PC-9 (cell line): ENCODE measurements around the gene CELF2. TPM values are rescaled to one million over a fixed set of nuclear protein-coding genes. Genes with fewer than 3 reads are reported as not detected.
"Not testable (repeated sequence)": the region's sequence is repeated elsewhere in the genome, so short reads cannot be mapped to it uniquely, and the experiment has no call there.

Experiments used
- BruUV-seq: library from RNA; stranded (reverse); fragments of 400-500 nt; replicated peaks from 2 replicates; lab custom pipeline; 2021; lab: Mats Ljungman, UMichigan
- CTCF ChIA-PET: fragments of 300-600 bp; sonication (Branson Sonifier 250); formaldehyde crosslinking; loops from one replicate; lab custom pipeline; 2022; ENCODE audit warnings: antibody characterized with exemption; lab: Charles Lee
- POLR2A ChIA-PET: fragments of 300-600 bp; sonication (Branson Sonifier 250); formaldehyde crosslinking; loops from one replicate; lab custom pipeline; 2022; ENCODE audit warnings: antibody characterized with exemption; ENCODE audit not compliant: unreplicated experiment; lab: Charles Lee
- DNase-seq, 2 experiments: peaks; one replicate each; pipeline versions ENCODE4 v3.0.0 to v3.0.0-alpha.2; 2015 to 2022; ENCODE audit warnings: mixed read lengths in 1 of 2
- H2AFZ ChIP-seq: fragments of 200-600 bp; sonication (generic); 2 replicates; pipeline ENCODE4 v1.8.1; 2017; ENCODE audit warnings: antibody characterized with exemption
- H3F3A ChIP-seq: fragments of 200-600 bp; sonication (generic); 2 replicates; pipeline ENCODE4 v1.8.1; 2017; ENCODE audit warnings: antibody characterized with exemption, mild to moderate bottlenecking, low read depth; ENCODE audit not compliant: insufficient read depth
- H3K27ac ChIP-seq: fragments of 200-600 bp; sonication (generic); 2 replicates; pipeline ENCODE4 v1.6.1; 2016; ENCODE audit warnings: mixed run types
- H3K27me3 ChIP-seq: fragments of 200-600 bp; sonication (generic); 2 replicates; pipeline ENCODE4 v1.6.1; 2016; ENCODE audit warnings: low read depth, mixed run types; ENCODE audit not compliant: insufficient read depth
- H3K36me3 ChIP-seq: fragments of 200-600 bp; sonication (generic); 2 replicates; pipeline ENCODE4 v1.6.1; 2016; ENCODE audit warnings: low read depth, mixed run types
- H3K4me1 ChIP-seq: fragments of 200-600 bp; sonication (generic); replicated peaks from 2 replicates; pipeline ENCODE4 v1.6.1; 2016; ENCODE audit warnings: mixed run types; ENCODE audit not compliant: insufficient read depth
- H3K4me2 ChIP-seq: fragments of 200-600 bp; sonication (generic); 2 replicates; pipeline ENCODE4 v1.6.1; 2017; ENCODE audit warnings: mixed run types
- H3K4me3 ChIP-seq: fragments of 200-600 bp; sonication (generic); 2 replicates; pipeline ENCODE4 v1.6.1; 2016; ENCODE audit warnings: mixed run types
- H3K79me2 ChIP-seq: fragments of 200-600 bp; sonication (generic); 2 replicates; pipeline ENCODE4 v1.6.1; 2017; ENCODE audit warnings: low read depth, mixed run types
- H3K9me2 ChIP-seq: fragments of 200-600 bp; sonication (generic); 2 replicates; pipeline ENCODE4 v1.8.1; 2017; ENCODE audit warnings: mild to moderate bottlenecking; ENCODE audit not compliant: insufficient read depth
- H3K9me3 ChIP-seq: fragments of 200-600 bp; sonication (generic); 2 replicates; pipeline ENCODE4 v1.8.1; 2016; ENCODE audit warnings: low read depth; ENCODE audit not compliant: insufficient read depth
- H4K20me1 ChIP-seq: fragments of 200-600 bp; sonication (generic); 2 replicates; pipeline ENCODE4 v1.8.1; 2017; ENCODE audit not compliant: insufficient read depth
- CTCF ChIP-seq: fragments of 200-600 bp; sonication (generic); conservative IDR thresholded peaks from 2 replicates; pipeline ENCODE4 v1.6.1; 2017; ENCODE audit warnings: mixed run types, antibody characterized with exemption, mild to moderate bottlenecking, moderate library complexity
- EZH2 ChIP-seq: fragments of 200-600 bp; sonication (generic); IDR thresholded peaks from 2 replicates; pipeline ENCODE4 v1.8.0; 2017; ENCODE audit warnings: antibody characterized with exemption, low read depth
- intact Hi-C: fragments of 100-400 bp; cut with micrococcal nuclease; formaldehyde crosslinking; loops from one replicate; pipeline ENCODE4 v1.10.0; 2022; ENCODE audit not compliant: unreplicated experiment
- total RNA-seq: library from RNA; stranded (reverse); gene quantifications from 2 replicates; pipeline ENCODE4 v1.2.3, GENCODE V29; 2021

Gene CELF2
- total RNA-seq, 1 experiment from 2014 or later, result not detected

- intact Hi-C loops, result no loop called here
- H3K27me3 ChIP-seq, result peaks cover 32% of the 10 kb centered on the region
- H3K27ac ChIP-seq, result no peak overlapping the region
- ChIA-PET POLR2A (no interaction called here), CTCF (no interaction called here)
- H3K4me3 ChIP-seq, result no peak overlapping the region
- TF ChIP-seq CTCF (no peak), EZH2 (no peak)
- H3K4me1 ChIP-seq, result no peaks in the 10 kb centered on the region
- H2AFZ ChIP-seq, result no peak overlapping the region
- no peaks in the 10 kb centered on the region for H3K79me2 ChIP-seq
- H3K36me3 ChIP-seq, result no peaks in the 10 kb centered on the region
- no peaks in the 10 kb centered on the region for H3K9me3 ChIP-seq
- no peaks in the 10 kb centered on the region for H4K20me1 ChIP-seq
- BruUV-seq, result no TSS peak
- H3F3A ChIP-seq, result no peaks in the 10 kb centered on the region
- DNase-seq, result no peak
- H3K9me2 ChIP-seq, result no peaks in the 10 kb centered on the region
- H3K4me2 ChIP-seq, result no peak overlapping the region
Measured at GRCh38 chr10:11344550-11344949, 326.9 kb downstream of the CELF2 start.

GRCh38 chr10:11345224-11346054 is 327.8 kb downstream of the CELF2 start:
- H3K36me3 ChIP-seq, result no peaks in the 10 kb centered on the region
- TF ChIP-seq CTCF, result no peak
- TF ChIP-seq EZH2, result no peak
- CTCF ChIA-PET, result interaction anchor here (0.7 kb wide), 1 partner anchor 87 kb away, joined by 4 read pairs; no protein-coding TSS in a partner anchor
- no peak for DNase-seq
- H2AFZ ChIP-seq, result no peak overlapping the region
- peaks cover 25% of the 10 kb centered on the region for H3K27me3 ChIP-seq
- intact Hi-C loops, result no loop called here
- no peaks in the 10 kb centered on the region for H3K9me3 ChIP-seq
- H3K79me2 ChIP-seq, result no peaks in the 10 kb centered on the region
- no peak overlapping the region for H3K27ac ChIP-seq
- BruUV-seq, result no TSS peak
- H4K20me1 ChIP-seq, result no peaks in the 10 kb centered on the region
- no peaks in the 10 kb centered on the region for H3K4me1 ChIP-seq
- H3K9me2 ChIP-seq, result no peaks in the 10 kb centered on the region
- H3F3A ChIP-seq, result no peaks in the 10 kb centered on the region
- no peak overlapping the region for H3K4me2 ChIP-seq
- POLR2A ChIA-PET, result no interaction called here
- H3K4me3 ChIP-seq, result no peak overlapping the region

- H3K4me3 ChIP-seq, CTCF ChIA-PET, H3K36me3 ChIP-seq, intact Hi-C loops, H3F3A ChIP-seq, H2AFZ ChIP-seq, H3K4me2 ChIP-seq, H3K4me1 ChIP-seq, H3K79me2 ChIP-seq, DNase-seq, H3K27ac ChIP-seq, H3K9me3 ChIP-seq, BruUV-seq, H4K20me1 ChIP-seq, POLR2A ChIA-PET, H3K9me2 ChIP-seq, H3K27me3 ChIP-seq: not testable (repeated sequence)
Measured at GRCh38 chr10:11347580-11347979, 329.9 kb downstream of the CELF2 start.
